ENCODE measurements around the gene ZDHHC22.

Gene ZDHHC22

GRCh38 chr14:77102154-77102553 is 39.4 kb downstream of the ZDHHC22 start:
- no peak for DNase-seq

DNA sequence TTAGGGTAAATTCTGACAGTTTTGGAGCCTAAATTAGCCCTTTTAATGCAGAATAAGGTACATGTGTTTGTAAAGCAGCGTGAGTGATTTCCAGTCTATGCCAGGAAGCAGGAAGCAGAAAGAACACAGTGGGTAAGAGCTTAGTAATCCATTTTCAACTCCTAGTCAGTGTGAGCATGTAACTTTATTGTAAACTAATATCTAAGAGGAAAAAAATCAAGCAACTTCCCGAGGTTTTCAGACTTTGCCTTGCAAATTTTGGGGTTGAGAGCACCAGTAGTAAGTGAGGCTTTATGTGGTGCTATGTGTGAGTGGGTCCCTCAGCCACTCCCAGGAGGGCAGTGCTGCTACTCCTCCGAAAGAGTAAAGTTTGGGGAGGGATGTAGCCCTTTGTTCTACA is 40.6 kb downstream of the ZDHHC22 start:
- no peak for DNase-seq

DNA sequence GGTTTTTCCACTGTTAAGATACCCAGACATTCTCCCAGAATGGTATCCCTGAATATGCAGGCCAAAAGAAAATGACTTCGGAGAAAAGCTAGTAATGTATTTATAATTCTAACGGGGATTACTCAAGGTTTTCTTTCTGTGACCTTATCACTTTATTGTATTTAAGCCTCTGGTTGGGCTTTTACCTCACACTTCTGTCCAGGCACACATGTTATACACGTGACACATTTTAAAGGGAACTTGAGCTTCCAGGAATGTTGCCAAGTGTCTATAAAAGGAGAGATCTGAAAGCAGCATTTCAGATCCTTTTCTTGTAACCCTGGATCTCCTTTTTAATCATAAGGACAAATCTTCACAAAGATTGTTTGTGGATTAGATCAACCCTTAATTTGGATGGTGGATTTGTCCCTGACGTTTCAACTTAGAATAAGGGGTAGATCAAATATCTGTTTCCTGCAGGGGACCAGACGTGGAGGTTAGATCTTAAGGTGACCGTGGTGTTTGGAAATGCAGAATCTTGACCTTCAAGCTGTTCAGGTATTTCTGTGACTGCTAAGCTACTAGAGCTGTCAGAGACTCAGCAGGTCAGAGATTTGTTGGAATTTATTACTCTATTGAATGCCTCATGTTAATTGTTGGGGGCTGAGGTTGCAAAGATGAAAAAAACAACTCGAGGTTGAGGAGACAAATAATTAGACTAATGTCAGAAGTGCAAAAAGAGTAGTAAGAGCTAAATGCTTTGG is 42.0 kb downstream of the ZDHHC22 start:
- peak; percentile 78 for DNase-seq

GRCh38 chr14:77098529-77099353 is 42.9 kb downstream of the ZDHHC22 start:
- no peak for DNase-seq

DNA sequence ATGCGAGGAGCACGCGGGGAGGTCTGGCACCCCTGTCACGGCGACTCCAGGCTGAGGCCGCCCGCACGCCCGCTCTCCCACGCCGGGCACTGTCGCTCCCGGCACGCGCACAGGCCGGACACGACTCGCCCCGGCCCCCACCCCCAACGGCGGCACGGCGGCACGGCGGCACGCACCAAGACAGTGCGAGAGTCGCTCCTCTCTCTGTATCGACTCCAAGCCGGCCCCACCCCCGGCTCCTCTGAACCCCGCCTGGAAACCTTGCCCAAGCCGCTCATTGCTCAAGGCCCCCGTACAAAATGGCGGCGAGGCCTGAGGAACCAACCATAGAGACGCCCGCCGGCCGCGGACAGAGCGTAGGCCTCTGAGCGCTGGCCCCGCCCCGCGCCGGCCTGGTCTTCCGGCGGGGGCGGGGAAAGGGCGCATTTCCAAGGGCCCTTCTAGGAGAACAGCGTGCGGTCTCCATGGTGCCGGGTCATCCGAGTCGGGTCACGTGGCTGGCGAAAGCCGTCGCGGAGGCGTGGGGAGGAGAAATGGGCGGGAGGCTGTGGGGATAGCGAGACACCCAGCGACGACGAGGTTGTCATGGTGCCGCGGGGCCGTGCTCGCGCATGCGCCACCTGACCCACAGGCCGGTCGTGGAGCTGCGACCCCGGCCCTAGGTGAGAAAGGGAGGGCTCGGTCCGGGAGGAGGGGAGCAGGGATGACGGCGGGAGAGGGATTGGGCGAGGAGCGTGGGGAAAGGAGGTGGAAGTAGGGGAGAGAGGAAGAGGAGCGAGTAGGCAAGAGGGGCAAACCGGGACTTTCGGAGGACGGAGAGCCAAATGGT is 43.7 kb downstream of the ZDHHC22 start, which contains the start of gene CIPC:
Gene CIPC, plus strand, starts transcription at position 559 of the 829 bp plus-strand sequence. CDS start 7,451 bp downstream, outside the sequence.
- DNase-seq = peak; percentile 99

GRCh38 chr14:77097006-77097699 is 44.4 kb downstream of the ZDHHC22 start:
- peak; percentile 11 for DNase-seq

DNA sequence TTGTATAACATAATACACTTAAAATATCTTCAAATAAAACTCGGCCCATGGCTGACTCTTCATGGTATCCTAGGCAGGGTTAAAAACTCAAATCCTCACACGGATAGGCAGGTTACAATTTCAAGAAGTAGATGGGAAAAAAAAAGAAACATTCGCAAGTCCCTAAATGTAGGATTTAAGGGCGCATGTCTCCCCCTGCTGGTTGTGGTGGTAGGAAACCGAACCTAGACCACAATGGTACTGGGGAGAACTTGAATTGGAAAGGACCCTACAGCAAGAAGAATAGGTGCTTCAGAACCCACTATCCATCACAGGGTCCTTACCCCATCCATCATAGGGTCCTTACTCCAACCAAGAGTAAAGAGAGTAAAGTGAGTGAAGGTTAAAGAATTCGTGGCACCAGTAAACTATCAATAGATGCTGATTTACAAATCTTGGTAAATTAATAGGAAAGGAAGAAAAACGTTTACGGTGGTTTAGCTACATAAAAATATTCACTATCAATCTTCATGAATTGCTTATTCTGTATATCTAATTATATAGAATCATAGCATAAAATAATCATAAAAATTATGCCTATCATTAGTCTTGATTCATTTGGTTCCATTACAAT is 46.8 kb downstream of the ZDHHC22 start:
- DNase-seq = peak; percentile 66

GRCh38 chr14:77092676-77093075 is 48.9 kb downstream of the ZDHHC22 start:
- DNase-seq = no peak

GRCh38 chr14:77091518-77091917 is 50.1 kb downstream of the ZDHHC22 start:
- DNase-seq = no peak

DNA sequence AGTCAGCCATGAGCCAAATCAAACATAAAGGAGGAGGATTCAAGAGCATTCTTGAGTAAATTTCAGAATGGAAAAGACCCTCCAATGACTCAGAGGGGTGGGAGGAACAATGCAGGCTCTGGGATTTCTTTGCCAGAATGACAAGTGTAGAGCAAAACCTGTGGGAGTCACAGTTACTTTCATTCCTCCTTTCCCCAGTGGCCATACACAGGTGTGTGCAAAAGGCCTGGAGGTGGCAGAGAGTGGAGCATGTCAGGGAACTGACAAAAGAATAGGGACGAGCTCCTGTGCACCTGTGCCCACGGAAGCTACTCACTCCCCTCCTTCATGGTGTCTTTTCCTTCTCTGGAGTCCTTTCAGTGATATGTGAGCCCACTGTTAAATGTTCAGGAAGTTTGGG is 52.9 kb downstream of the ZDHHC22 start:
- no peak for DNase-seq

DNA sequence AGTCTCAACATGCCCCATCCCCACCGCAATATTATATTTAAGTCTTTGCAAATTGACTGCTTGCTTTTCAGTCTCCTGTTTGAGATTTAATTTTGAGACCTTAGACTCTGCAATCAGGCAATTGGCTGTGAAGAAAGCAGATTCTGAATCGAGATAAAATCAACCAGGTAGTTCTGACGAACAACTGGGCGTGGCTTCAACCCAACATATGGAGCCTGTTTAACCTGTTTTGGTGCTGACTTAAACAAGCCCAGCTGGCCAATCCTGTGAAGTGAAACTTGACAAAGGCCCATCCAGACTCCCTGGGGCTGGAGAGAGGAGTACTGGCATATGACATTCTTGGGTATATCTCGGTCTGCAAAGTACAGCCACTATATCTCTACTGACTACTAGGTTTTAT is 53.4 kb downstream of the ZDHHC22 start:
- DNase-seq = no peak

- DNase-seq = no peak
Observed at GRCh38 chr14:77087631-77088030, 54.0 kb downstream of the ZDHHC22 start.

DNA sequence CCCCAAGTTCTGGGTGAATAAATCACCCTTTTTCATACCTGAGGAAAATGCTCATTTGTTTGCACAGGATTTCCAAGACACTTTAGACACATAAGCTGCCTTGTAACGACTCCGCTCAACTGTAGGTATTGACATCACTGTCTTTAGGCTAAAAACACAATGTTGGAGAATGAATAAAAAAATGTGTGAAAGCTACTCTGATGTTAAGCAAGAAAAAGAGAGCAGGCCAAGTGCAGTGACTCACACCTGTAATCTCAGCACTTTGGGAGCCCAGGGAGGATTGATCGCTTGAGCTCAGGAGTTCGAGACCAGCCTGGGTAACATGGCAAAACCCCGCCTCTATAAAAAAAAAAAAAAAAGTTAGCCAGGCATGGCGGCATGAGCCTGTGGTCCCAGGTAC is 54.6 kb downstream of the ZDHHC22 start:
- DNase-seq = no peak

GRCh38 chr14:77086017-77086727 is 55.4 kb downstream of the ZDHHC22 start:
- peak; percentile 40 for DNase-seq

DNA sequence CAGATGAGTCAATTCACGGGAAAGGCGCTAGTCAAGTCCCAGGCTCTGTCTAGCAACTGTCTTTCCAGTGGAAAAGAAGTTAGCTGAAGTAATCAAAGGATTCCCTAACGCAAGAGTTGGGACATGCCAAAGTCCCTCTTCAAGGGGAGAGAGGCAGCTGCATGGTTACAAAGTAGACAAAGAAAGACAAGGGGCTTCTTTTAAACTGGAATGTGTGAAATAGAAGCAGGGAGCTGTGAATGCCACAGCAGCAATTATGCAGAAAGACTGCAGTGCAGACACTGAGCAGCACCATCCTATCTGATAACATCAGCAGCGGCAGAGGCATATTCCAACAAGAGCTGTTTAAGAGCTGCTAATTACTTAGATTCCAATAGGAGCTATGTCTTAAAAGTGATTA is 56.1 kb downstream of the ZDHHC22 start:
- no peak for DNase-seq

- DNase-seq = no peak
Observed at GRCh38 chr14:77084985-77085384, 56.6 kb downstream of the ZDHHC22 start.

GRCh38 chr14:77083082-77083481 is 58.5 kb downstream of the ZDHHC22 start:
- no peak for DNase-seq

DNA sequence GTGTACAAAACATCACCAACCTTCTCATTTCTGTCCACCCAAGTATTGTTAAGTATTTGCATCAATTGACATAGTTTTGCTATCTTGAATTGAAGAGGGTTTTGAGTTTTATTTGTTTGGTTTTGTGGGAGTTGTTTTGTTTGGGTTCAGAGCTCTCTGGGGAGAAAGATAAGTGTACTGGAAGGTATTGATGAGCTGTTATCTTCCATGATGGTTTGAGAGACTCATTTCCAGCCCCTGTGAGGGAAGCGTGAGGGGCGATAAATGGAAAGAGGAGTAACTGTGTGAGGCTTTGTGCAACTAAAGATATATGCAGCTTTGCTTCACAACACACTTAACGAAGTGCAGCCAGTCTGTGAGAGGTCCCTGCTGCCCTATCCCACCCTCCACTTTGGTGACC is 59.2 kb downstream of the ZDHHC22 start:
- no peak for DNase-seq
